Stimulated activated naive CD8-positive, alpha-beta T cell treated with anti-CD3 and anti-CD28 coated beads, Interleukin-15, amount 100 ng/mL, for 72 hours (primary cell): Measurements from ENCODE around the gene WFIKKN2.

Experiments
- ATAC-seq: fragments of 150-1000 bp; cut with Tn5 transposase; 2 replicates; pipeline ENCODE4 v1.10.0; 2021; ENCODE audit warnings: mild to moderate bottlenecking, moderate library complexity
- DNase-seq, 2 donors: peaks; one replicate each; pipeline ENCODE4 v3.0.0; 2021 to 2022
- H3K27ac Mint-ChIP-seq, 2 donors: one replicate each; pipeline ENCODE4 v1.8.0; 2022; ENCODE audit warnings: mild to moderate bottlenecking in 2 of 2, mixed read lengths in 2 of 2, moderate library complexity in 2 of 2
- H3K27me3 Mint-ChIP-seq: one replicate; pipeline ENCODE4 v1.8.0; 2022; ENCODE audit warnings: mixed read lengths
- H3K4me1 Mint-ChIP-seq: one replicate; pipeline ENCODE4 v1.8.0; 2022; ENCODE audit warnings: mild to moderate bottlenecking, mixed read lengths
- H3K4me3 Mint-ChIP-seq, 2 donors: one replicate each; pipeline ENCODE4 v1.8.0; 2022; ENCODE audit warnings: mild to moderate bottlenecking in 2 of 2, mixed read lengths in 2 of 2, moderate library complexity in 1 of 2
- H3K9me3 Mint-ChIP-seq, 2 donors: one replicate each; pipeline ENCODE4 v1.8.0; 2022; ENCODE audit warnings: mixed read lengths in 2 of 2

WFIKKN2 gene

DNA sequence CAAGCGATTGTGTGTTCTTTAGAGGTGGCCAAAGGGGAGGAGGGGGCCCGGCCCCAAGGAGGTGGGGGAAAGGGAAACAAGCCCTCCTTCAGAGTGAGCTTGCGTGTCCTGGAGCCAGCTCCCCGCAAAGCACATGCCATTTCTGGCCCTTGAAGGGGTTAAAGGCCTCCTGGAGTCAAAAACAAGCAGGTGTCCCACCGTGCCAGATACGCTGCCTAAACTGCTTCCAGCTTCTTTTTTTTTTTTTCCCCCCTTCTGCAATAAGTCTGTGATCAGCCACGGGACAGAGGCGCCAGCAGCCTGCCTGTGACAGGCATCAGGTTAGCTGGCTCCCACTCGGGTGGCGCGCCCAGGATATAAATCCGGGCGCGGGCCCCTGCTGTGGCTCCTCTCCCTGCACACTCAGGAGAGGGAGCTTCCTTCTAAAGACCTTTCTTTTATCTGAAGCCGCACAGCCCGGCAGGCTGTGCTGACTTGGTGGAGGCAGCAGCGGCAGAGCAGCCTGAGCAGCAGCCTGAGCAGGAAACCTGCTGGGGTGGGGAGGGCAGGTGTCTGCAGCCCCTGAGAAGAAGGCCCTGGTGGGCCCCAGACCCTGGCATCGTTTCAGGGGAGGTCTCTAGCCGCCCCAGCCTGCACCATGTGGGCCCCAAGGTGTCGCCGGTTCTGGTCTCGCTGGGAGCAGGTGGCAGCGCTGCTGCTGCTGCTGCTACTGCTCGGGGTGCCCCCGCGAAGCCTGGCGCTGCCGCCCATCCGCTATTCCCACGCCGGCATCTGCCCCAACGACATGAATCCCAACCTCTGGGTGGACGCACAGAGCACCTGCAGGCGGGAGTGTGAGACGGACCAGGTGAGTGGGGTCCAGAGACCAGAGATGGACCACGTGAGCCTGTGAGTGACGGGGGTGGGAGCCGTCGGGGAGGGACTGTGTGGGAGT lies at the start of gene WFIKKN2:
TSS of gene WFIKKN2 (plus strand) at position 286 of the 934 bp plus-strand sequence. CDS start at position 638, 352 bp downstream.
- H3K9me3 Mint-ChIP-seq: no peaks in the 10 kb centered on the region
- H3K27ac Mint-ChIP-seq: no peak within 1 kb of the TSS
- H3K27me3 Mint-ChIP-seq: peaks cover 31% of the 10 kb centered on the region
- DNase-seq (no peak), ATAC-seq (peak; percentile 29)
- H3K4me3 Mint-ChIP-seq: no peak within 1 kb of the TSS
- peaks cover 6% of the 10 kb centered on the region for H3K4me1 Mint-ChIP-seq

DNA sequence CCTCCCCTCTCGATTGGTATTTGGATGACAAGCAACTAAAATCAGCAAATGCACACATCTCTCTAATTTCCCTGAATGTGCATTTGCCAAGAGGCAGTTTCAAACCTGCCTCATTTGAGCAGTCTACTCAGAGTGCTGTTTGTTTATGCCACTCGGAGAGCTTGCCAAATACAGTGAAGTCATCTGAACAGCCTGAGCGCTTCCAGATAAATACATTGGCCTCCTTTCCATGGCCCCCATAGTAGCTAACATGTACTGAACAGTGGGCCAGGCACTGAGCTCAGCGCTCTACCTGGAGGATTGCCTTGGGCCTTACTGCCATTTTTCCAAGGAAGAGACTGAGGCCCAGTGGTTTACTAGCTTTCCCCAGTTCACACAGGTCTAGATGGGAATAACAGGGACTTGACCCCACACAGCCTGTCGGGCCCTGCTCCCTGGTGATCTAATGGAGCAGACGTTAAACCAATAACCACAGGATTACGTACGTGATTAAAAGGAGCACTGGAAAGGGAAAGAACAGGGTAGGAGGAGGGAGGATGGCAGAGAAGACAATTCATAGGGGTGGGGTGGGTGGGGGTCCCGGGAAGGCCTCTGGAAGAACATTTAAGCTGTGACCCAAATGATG lies 49.3 kb upstream of the WFIKKN2 start:
- DNase-seq (no peak), ATAC-seq (no peak)
- no peak overlapping the region for H3K27ac Mint-ChIP-seq
- H3K4me1 Mint-ChIP-seq: peaks cover 17% of the 10 kb centered on the region
- H3K4me3 Mint-ChIP-seq: no peak overlapping the region
- H3K9me3 Mint-ChIP-seq: no peaks in the 10 kb centered on the region
- peaks cover 5% of the 10 kb centered on the region for H3K27me3 Mint-ChIP-seq

DNA sequence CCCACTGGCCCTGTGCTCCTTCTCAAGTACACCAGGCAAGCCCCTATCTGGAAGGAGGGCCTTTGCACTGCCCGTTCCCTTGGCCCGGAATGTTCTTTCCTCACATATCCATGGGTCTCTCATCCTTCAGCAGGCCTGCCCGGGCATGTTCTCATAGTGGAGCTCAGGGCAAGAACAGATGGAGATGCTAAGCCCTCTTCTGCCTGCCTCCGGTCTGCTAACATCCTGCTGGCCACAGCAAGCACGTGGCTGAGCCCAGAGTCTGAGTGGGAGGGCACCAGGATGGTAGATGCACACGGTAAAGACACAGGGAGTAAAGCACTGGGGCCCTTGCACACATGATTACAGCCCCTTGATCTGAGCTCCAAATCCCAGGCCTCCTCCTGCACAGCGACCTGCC lies 48.3 kb upstream of the WFIKKN2 start:
- no peak overlapping the region for H3K4me3 Mint-ChIP-seq
- H3K27me3 Mint-ChIP-seq: no peaks in the 10 kb centered on the region
- no peak for DNase-seq
- H3K4me1 Mint-ChIP-seq: peaks cover 12% of the 10 kb centered on the region
- ATAC-seq: no peak
- no peaks in the 10 kb centered on the region for H3K9me3 Mint-ChIP-seq
- H3K27ac Mint-ChIP-seq: peak overlapping the region; percentile 10 to 31

DNA sequence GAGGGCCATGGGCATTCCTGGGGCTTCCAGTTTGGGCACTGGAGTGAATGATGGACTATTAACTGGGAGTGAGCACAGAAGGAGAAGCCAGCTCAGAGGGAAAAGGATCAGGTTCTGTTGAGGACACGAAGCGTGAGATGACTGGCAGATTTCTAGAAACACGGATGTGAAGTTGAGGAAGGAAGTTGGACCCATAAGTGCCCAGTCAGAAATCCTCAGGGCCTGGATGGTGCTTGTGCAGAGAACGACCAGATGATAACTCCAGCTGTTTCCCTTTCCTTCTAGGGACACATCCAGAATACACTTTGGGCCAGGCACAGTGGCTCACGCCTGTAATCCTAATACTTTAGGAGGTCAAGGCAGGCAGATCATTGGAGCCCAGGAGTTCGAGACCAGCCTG lies 44.8 kb upstream of the WFIKKN2 start:
- H3K9me3 Mint-ChIP-seq: no peaks in the 10 kb centered on the region
- no peak for DNase-seq
- ATAC-seq: no peak
- no peak overlapping the region for H3K4me3 Mint-ChIP-seq
- H3K27ac Mint-ChIP-seq: no peak overlapping the region
- no peaks in the 10 kb centered on the region for H3K27me3 Mint-ChIP-seq
- H3K4me1 Mint-ChIP-seq: peaks cover 6% of the 10 kb centered on the region

DNA sequence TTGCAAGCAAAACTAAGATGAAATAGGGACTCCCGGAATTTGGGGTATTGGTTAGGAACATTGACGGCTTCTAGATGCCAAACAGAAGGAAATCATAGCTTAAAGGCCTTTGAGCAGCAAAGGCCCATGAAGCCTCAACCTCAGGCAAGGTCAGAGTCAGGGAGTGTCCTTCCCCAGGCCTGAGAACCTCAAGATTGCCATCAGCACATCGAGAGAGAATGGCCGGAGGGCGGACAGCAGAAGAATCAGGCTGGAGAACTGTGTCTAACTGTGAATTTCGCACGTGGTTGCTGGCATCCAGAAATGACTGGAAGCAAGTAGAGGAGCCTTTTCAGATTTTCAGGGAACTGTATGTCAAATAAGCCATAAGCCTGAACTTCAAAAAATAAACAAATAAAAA lies 43.3 kb upstream of the WFIKKN2 start:
- no peak for DNase-seq
- Mint-ChIP-seq H3K27me3 (no peaks in the 10 kb centered on the region), H3K4me3 (no peak overlapping the region), H3K27ac (no peak overlapping the region), H3K4me1 (peaks cover 6% of the 10 kb centered on the region), H3K9me3 (no peaks in the 10 kb centered on the region)
- ATAC-seq: no peak

- ATAC-seq: no peak
- Mint-ChIP-seq H3K9me3 (no peaks in the 10 kb centered on the region), H3K27me3 (no peaks in the 10 kb centered on the region), H3K27ac (no peak overlapping the region), H3K4me3 (no peak overlapping the region), H3K4me1 (peaks cover 3% of the 10 kb centered on the region)
- no peak for DNase-seq
Observed at GRCh38 chr17:50793007-50793406, 42.4 kb upstream of the WFIKKN2 start.

DNA sequence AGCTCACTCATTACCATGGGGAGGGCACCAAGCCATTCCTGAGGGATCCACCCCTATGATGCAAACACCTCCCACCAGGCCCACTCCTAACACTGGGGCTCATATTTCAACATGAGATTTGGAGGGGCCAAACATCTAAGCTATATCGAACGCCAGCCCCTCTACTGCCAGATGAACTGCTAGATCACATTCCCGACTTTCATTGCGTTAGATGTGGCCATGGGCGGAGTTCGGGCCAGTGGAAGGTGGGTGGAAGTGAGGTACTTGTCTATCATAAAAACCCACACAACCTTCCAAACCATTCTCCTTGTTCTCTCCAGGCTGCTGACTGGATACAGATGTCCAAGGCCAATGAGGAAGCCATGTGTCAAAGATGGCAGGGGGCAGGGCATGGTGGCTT lies 41.0 kb upstream of the WFIKKN2 start:
- Mint-ChIP-seq H3K27me3 (no peaks in the 10 kb centered on the region), H3K9me3 (no peaks in the 10 kb centered on the region), H3K27ac (no peak overlapping the region), H3K4me1 (no peaks in the 10 kb centered on the region), H3K4me3 (no peak overlapping the region)
- no peak for DNase-seq
- ATAC-seq: no peak

- DNase-seq (no peak), ATAC-seq (no peak)
- Mint-ChIP-seq H3K9me3 (no peaks in the 10 kb centered on the region), H3K27ac (no peak overlapping the region), H3K27me3 (no peaks in the 10 kb centered on the region), H3K4me1 (no peaks in the 10 kb centered on the region), H3K4me3 (no peak overlapping the region)
Observed at GRCh38 chr17:50797135-50797810, 38.1 kb upstream of the WFIKKN2 start.

DNA sequence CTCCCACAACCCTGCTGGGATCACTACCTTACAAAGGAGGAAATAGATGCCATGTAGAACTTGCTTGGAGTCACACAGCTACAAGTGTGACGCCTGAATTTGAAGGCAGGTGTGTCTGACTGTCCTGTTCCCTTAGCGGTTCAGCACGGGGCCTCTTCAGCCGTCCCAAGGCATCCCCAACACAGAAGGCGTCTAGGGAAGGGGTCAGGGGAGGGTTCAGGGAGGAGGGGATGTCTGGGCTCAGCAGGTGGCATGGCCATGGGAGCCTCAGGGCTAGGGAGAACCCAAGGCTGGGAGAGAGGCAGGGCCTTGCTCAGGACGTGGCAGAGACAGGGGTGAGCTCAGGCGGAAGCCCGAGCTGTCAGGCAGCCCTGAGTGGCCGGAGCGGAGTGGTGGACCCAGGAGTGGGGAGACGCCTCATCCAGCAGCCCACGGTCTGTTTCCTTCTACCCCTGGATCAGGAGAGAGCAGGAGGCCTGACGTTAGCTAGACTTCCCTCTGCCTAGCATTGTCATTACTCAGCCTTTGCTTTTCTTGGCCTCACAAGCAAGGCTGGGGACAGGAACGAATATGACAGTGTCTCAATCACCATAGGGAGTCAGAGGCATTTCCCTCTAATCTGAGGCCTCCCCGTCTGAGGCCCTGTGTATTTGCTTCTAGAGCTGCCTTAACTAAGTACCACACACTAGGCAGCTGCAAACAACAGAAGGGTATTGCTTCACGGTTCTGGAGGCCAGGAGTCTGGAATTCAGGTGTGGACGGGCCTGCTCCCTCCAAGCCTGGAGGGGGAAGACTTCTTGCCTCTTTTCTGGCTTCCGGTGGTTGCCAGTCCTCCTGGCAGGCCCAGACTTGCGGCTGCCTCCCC lies 36.7 kb upstream of the WFIKKN2 start:
- peak overlapping the region in 1 of 2 donors; percentile 84 for H3K27ac Mint-ChIP-seq
- DNase-seq (no peak), ATAC-seq (no peak)

GRCh38 chr17:50799582-50799981 lies 35.8 kb upstream of the WFIKKN2 start:
- no peak overlapping the region for H3K27ac Mint-ChIP-seq
- no peaks in the 10 kb centered on the region for H3K9me3 Mint-ChIP-seq
- no peaks in the 10 kb centered on the region for H3K4me1 Mint-ChIP-seq
- ATAC-seq: no peak
- H3K27me3 Mint-ChIP-seq: no peaks in the 10 kb centered on the region
- no peak for DNase-seq
- H3K4me3 Mint-ChIP-seq: no peak overlapping the region

More for the DNA sequence above, 36.7 kb upstream of the WFIKKN2 start:
- H3K27me3 Mint-ChIP-seq: no peaks in the 10 kb centered on the region
- no peak overlapping the region for H3K4me3 Mint-ChIP-seq
- H3K9me3 Mint-ChIP-seq: no peaks in the 10 kb centered on the region
- no peaks in the 10 kb centered on the region for H3K4me1 Mint-ChIP-seq

DNA sequence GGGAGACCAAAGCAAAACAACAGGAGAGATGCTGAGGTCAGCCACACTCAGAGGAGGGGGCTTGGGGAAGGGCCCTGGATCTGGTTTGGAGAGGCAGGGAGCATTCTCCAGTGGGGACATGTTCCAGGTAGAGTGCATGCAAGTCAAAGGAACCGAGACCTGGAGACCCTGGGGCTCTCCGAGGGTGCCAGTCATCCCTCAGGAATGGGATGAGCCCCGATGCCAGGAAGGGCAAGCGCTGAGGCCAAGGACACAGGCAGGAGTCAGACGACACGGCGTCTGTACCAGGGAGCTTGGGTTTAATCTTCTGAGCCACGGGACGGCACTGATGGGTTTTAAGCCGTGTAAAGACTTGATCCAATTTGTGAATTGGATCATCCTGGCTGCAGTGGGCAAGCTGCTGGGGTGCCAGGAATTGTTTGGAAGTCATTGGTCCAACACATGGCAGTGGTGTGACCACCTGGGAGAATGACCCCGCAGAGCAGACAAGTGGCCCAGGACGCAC lies 35.1 kb upstream of the WFIKKN2 start:
- no peaks in the 10 kb centered on the region for H3K27me3 Mint-ChIP-seq
- H3K27ac Mint-ChIP-seq: no peak overlapping the region
- no peak overlapping the region for H3K4me3 Mint-ChIP-seq
- ATAC-seq (no peak), DNase-seq (no peak)
- H3K4me1 Mint-ChIP-seq: no peaks in the 10 kb centered on the region
- H3K9me3 Mint-ChIP-seq: no peaks in the 10 kb centered on the region

GRCh38 chr17:50802609-50803571 lies 32.5 kb upstream of the WFIKKN2 start:
- Mint-ChIP-seq H3K27me3 (no peaks in the 10 kb centered on the region), H3K9me3 (no peaks in the 10 kb centered on the region), H3K27ac (no peak overlapping the region), H3K4me3 (no peak overlapping the region), H3K4me1 (no peaks in the 10 kb centered on the region)
- DNase-seq (no peak), ATAC-seq (no peak)

GRCh38 chr17:50803676-50804075 lies 31.7 kb upstream of the WFIKKN2 start:
- Mint-ChIP-seq H3K9me3 (no peaks in the 10 kb centered on the region), H3K4me3 (no peak overlapping the region), H3K27me3 (no peaks in the 10 kb centered on the region), H3K4me1 (no peaks in the 10 kb centered on the region), H3K27ac (no peak overlapping the region)
- ATAC-seq (no peak), DNase-seq (no peak)
